H9 (cell line): Measurements from ENCODE around the gene COL9A2. TPM values are rescaled to one million over a fixed set of nuclear protein-coding genes. Genes with fewer than 3 reads are reported as not detected.

ENCODE experiments used
- DNase-seq: peaks from one replicate; pipeline ENCODE4 v3.0.0-alpha.2; 2017
- H2AFZ ChIP-seq: one replicate; pipeline ENCODE4 v1.6.1; 2013; ENCODE audit warnings: mild to moderate bottlenecking, low read length, control low read depth, moderate library complexity
- H2AK5ac ChIP-seq: 2 replicates; pipeline ENCODE4 v1.6.1; 2013; ENCODE audit warnings: low read length, control low read depth, mixed read lengths; ENCODE audit not compliant: insufficient read length
- H2BK120ac ChIP-seq: one replicate; pipeline ENCODE4 v1.6.1; 2013; ENCODE audit warnings: low read depth, mild to moderate bottlenecking, low read length, control low read depth, inconsistent platforms; ENCODE audit not compliant: poor library complexity, severe bottlenecking
- H2BK12ac ChIP-seq: 2 replicates; pipeline ENCODE4 v1.6.1; 2013; ENCODE audit warnings: low read length, control low read depth, mixed read lengths, low read depth; ENCODE audit not compliant: insufficient read length
- H2BK15ac ChIP-seq: 2 replicates; pipeline ENCODE4 v1.6.1; 2013; ENCODE audit warnings: low read depth, low read length, control low read depth
- H2BK20ac ChIP-seq: one replicate; pipeline ENCODE4 v1.6.1; 2013; ENCODE audit warnings: low read depth, mild to moderate bottlenecking, low read length, control low read depth, inconsistent platforms; ENCODE audit not compliant: poor library complexity, severe bottlenecking
- H2BK5ac ChIP-seq: 2 replicates; pipeline ENCODE4 v1.6.1; 2013; ENCODE audit warnings: low read length, control low read depth, mixed read lengths; ENCODE audit not compliant: insufficient read length
- H3K14ac ChIP-seq: 2 replicates; pipeline ENCODE4 v1.6.1; 2013; ENCODE audit warnings: low read length, control low read depth; ENCODE audit not compliant: insufficient read depth
- H3K18ac ChIP-seq: 2 replicates; pipeline ENCODE4 v1.6.1; 2013; ENCODE audit warnings: low read depth, mild to moderate bottlenecking, mixed read lengths, low read length, control low read depth; ENCODE audit not compliant: insufficient read length
- H3K23ac ChIP-seq: 2 replicates; pipeline ENCODE4 v1.6.1; 2013; ENCODE audit warnings: low read length, control low read depth, mixed read lengths, low read depth; ENCODE audit not compliant: insufficient read length
- H3K23me2 ChIP-seq: 2 replicates; pipeline ENCODE4 v1.6.1; 2013; ENCODE audit warnings: low read depth, mild to moderate bottlenecking, mixed read lengths, low read length, control low read depth; ENCODE audit not compliant: insufficient read length, poor library complexity, severe bottlenecking
- H3K27ac ChIP-seq: 2 replicates; pipeline ENCODE4 v1.5.1; 2013; ENCODE audit warnings: low read length, control low read depth, mixed read lengths, low read depth; ENCODE audit not compliant: insufficient read length
- H3K27me3 ChIP-seq: 2 replicates; pipeline ENCODE4 v1.6.1; 2013; ENCODE audit warnings: low read length, control low read depth, inconsistent platforms; ENCODE audit not compliant: insufficient read depth
- H3K4ac ChIP-seq: 2 replicates; pipeline ENCODE4 v1.6.1; 2013; ENCODE audit warnings: low read depth, mild to moderate bottlenecking, control low read depth, inconsistent platforms, low read length, moderate library complexity
- H3K4me1 ChIP-seq: 2 replicates; pipeline ENCODE4 v1.6.1; 2013; ENCODE audit warnings: low read length, control low read depth, inconsistent platforms; ENCODE audit not compliant: insufficient read depth
- H3K4me2 ChIP-seq: 2 replicates; pipeline ENCODE4 v1.6.1; 2013; ENCODE audit warnings: low read length, control low read depth, mixed read lengths; ENCODE audit not compliant: insufficient read length, insufficient read depth
- H3K56ac ChIP-seq: 2 replicates; pipeline ENCODE4 v1.6.1; 2013; ENCODE audit warnings: low read depth, mild to moderate bottlenecking, mixed read lengths, low read length, control low read depth; ENCODE audit not compliant: insufficient read length
- H3K79me1 ChIP-seq: 2 replicates; pipeline ENCODE4 v1.6.1; 2013; ENCODE audit warnings: low read depth, mild to moderate bottlenecking, moderate library complexity, low read length, control low read depth, inconsistent platforms; ENCODE audit not compliant: insufficient read depth, poor library complexity, severe bottlenecking
- H3K79me2 ChIP-seq: 2 replicates; pipeline ENCODE4 v1.6.1; 2013; ENCODE audit warnings: low read length, control low read depth, inconsistent platforms; ENCODE audit not compliant: insufficient read depth
- H3K9ac ChIP-seq: 2 replicates; pipeline ENCODE4 v1.6.1; 2013; ENCODE audit warnings: low read length, control low read depth, mixed read lengths; ENCODE audit not compliant: insufficient read length; ENCODE audit errors: extremely low read depth
- H3K9me3 ChIP-seq: one replicate; pipeline ENCODE4 v1.6.1; 2013; ENCODE audit warnings: low read depth, low read length, inconsistent platforms; ENCODE audit not compliant: control insufficient read depth
- H3T11ph ChIP-seq: one replicate; pipeline ENCODE4 v1.6.1; 2013; ENCODE audit warnings: mild to moderate bottlenecking, low read length, control low read depth, inconsistent platforms
- H4K20me1 ChIP-seq: one replicate; pipeline ENCODE4 v1.6.1; 2013; ENCODE audit not compliant: control insufficient read depth, insufficient read length, insufficient read depth
- H4K5ac ChIP-seq: 2 replicates; pipeline ENCODE4 v1.6.1; 2013; ENCODE audit warnings: low read depth, mild to moderate bottlenecking, mixed read lengths, low read length, control low read depth; ENCODE audit not compliant: insufficient read length
- H4K8ac ChIP-seq: replicated peaks from 2 replicates; pipeline ENCODE4 v1.6.1; 2013; ENCODE audit warnings: low read length, control low read depth, mixed read lengths, low read depth; ENCODE audit not compliant: insufficient read length
- H4K91ac ChIP-seq: 2 replicates; pipeline ENCODE4 v1.6.1; 2013; ENCODE audit warnings: low read depth, mild to moderate bottlenecking, moderate library complexity, mixed read lengths, low read length, control low read depth; ENCODE audit not compliant: insufficient read length
- H3K27ac Mint-ChIP-seq, 3 experiments: 2 replicates in 2 of 3; 3 replicates in 1 of 3; pipeline ENCODE4 v1.8.0; 2020 to 2021; ENCODE audit warnings: mixed read lengths in 3 of 3, mild to moderate bottlenecking in 1 of 3, moderate library complexity in 1 of 3
- H3K27me3 Mint-ChIP-seq: 2 replicates; pipeline ENCODE4 v1.8.0; 2021; ENCODE audit warnings: low read depth, mild to moderate bottlenecking, moderate library complexity, mixed read lengths
- H3K36me3 Mint-ChIP-seq, 3 experiments: 2 replicates in 2 of 3; 3 replicates in 1 of 3; pipeline ENCODE4 v1.8.0; 2020 to 2021; ENCODE audit warnings: low read depth in 3 of 3, mixed read lengths in 3 of 3; ENCODE audit not compliant: insufficient read depth in 1 of 3
- H3K4me1 Mint-ChIP-seq, 2 experiments: 2 replicates each; pipeline ENCODE4 v1.8.0; 2020; ENCODE audit warnings: mixed read lengths in 2 of 2
- H3K4me3 Mint-ChIP-seq, 2 experiments: 2 replicates in 1 of 2; 3 replicates in 1 of 2; pipeline ENCODE4 v1.8.0; 2020 to 2021; ENCODE audit warnings: mild to moderate bottlenecking in 2 of 2, mixed read lengths in 2 of 2, moderate library complexity in 1 of 2
- H3K9me3 Mint-ChIP-seq, 2 experiments: 2 replicates in 1 of 2; 3 replicates in 1 of 2; pipeline ENCODE4 v1.8.0; 2020; ENCODE audit warnings: mild to moderate bottlenecking in 2 of 2, mixed read lengths in 2 of 2, moderate library complexity in 1 of 2
- WGBS: extraction: QIAGEN DNeasy Blood & Tissue Kit; methylation state at CpG from one replicate; pipeline ENCODE4 v1.1.7; 2013; ENCODE audit warnings: missing lambda C conversion rate, low lambda C conversion rate, mixed read lengths; ENCODE audit not compliant: insufficient read length; ENCODE audit errors: extremely low coverage; 5-methylcytosine and 5-hydroxymethylcytosine counted together
- total RNA-seq: library from RNA; stranded (reverse); gene quantifications from 2 replicates; pipeline ENCODE4 v1.2.1, GENCODE V29; 2021
- TF ChIP-seq, protein P1 (sequence below): fragments of 200-600 bp; sonication (generic); conservative IDR thresholded peaks from 3 replicates; pipeline ENCODE4 v1.8.0; 2021; ENCODE audit warnings: antibody characterized with exemption, mild to moderate bottlenecking

The COL9A2 gene
- total RNA-seq, 1 experiment from 2014 or later: 4.5 TPM

GRCh38 chr1:40337443-40337842 lies 20.4 kb upstream of the COL9A2 start:
- H4K8ac ChIP-seq: no peak overlapping the region
- no peaks in the 10 kb centered on the region for H4K20me1 ChIP-seq
- H3K27me3 ChIP-seq: no peaks in the 10 kb centered on the region; the same call in 1 of the 2 replicates
- H4K91ac ChIP-seq: no peak overlapping the region
- Mint-ChIP-seq H3K27ac (no peak overlapping the region), H3K36me3 (no peaks in the 10 kb centered on the region), H3K4me1 (peaks cover 3 to 6% of the 10 kb centered on the region in 2 experiments; a peak in 3 of 4 replicates), H3K4me3 (no peak overlapping the region), H3K9me3 (peaks cover 0 to 3% of the 10 kb centered on the region in 2 experiments; a peak in 2 of 5 replicates), H3K27me3 (peaks cover 27% of the 10 kb centered on the region)
- no peaks in the 10 kb centered on the region for H3K4me1 ChIP-seq
- H2BK20ac ChIP-seq: no peak overlapping the region
- H3K79me1 ChIP-seq: no peaks in the 10 kb centered on the region
- WGBS: no CpG with 5 or more reads among the region's 8 CpGs
- H2BK120ac ChIP-seq: no peak overlapping the region
- no peak overlapping the region for H3K14ac ChIP-seq
- H4K5ac ChIP-seq: no peak overlapping the region
- no peak overlapping the region for H2BK12ac ChIP-seq
- no peak overlapping the region for H3T11ph ChIP-seq
- no peak overlapping the region for H2BK15ac ChIP-seq
- H3K56ac ChIP-seq: no peak overlapping the region
- no peak overlapping the region for H3K4ac ChIP-seq
- no peak for DNase-seq
- no peak overlapping the region for H3K4me2 ChIP-seq
- no peak overlapping the region for H3K9ac ChIP-seq
- no peaks in the 10 kb centered on the region for H3K79me2 ChIP-seq
- H2BK5ac ChIP-seq: no peak overlapping the region
- H2AK5ac ChIP-seq: no peak overlapping the region
- H2AFZ ChIP-seq: no peak overlapping the region
- no peaks in the 10 kb centered on the region for H3K9me3 ChIP-seq
- H3K23ac ChIP-seq: no peak overlapping the region
- H3K18ac ChIP-seq: no peak overlapping the region
- TF ChIP-seq, protein P1, sequence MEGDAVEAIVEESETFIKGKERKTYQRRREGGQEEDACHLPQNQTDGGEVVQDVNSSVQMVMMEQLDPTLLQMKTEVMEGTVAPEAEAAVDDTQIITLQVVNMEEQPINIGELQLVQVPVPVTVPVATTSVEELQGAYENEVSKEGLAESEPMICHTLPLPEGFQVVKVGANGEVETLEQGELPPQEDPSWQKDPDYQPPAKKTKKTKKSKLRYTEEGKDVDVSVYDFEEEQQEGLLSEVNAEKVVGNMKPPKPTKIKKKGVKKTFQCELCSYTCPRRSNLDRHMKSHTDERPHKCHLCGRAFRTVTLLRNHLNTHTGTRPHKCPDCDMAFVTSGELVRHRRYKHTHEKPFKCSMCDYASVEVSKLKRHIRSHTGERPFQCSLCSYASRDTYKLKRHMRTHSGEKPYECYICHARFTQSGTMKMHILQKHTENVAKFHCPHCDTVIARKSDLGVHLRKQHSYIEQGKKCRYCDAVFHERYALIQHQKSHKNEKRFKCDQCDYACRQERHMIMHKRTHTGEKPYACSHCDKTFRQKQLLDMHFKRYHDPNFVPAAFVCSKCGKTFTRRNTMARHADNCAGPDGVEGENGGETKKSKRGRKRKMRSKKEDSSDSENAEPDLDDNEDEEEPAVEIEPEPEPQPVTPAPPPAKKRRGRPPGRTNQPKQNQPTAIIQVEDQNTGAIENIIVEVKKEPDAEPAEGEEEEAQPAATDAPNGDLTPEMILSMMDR: no peak
- H3K27ac ChIP-seq: no peak overlapping the region
- H3K23me2 ChIP-seq: peaks cover 6% of the 10 kb centered on the region
